OCI-LY7 (cell line): Measurements from ENCODE around the gene MC3R. TPM values are rescaled to one million over a fixed set of nuclear protein-coding genes. Genes with fewer than 3 reads are reported as not detected.

Experiments
- BruUV-seq: library from RNA; stranded (reverse); fragments of 400-500 nt; replicated peaks from 2 replicates; lab custom pipeline; 2021; lab: Mats Ljungman, UMichigan
- CTCF ChIA-PET: fragments of 300-600 bp; sonication (Branson Sonifier 250); formaldehyde crosslinking; loops from one replicate; lab custom pipeline; 2022; ENCODE audit warnings: antibody characterized with exemption; ENCODE audit not compliant: unreplicated experiment; lab: Charles Lee
- POLR2A ChIA-PET: fragments of 300-600 bp; sonication (Branson Sonifier 250); formaldehyde crosslinking; loops from one replicate; lab custom pipeline; 2022; ENCODE audit warnings: antibody characterized with exemption; lab: Charles Lee
- DNase-seq: peaks from one replicate; pipeline ENCODE4 v3.0.0-alpha.2; 2015; ENCODE audit warnings: low spot score
- H2AFZ ChIP-seq: fragments of 200-600 bp; sonication (generic), shearing (Covaris generic); 2 replicates; pipeline ENCODE4 v1.6.1; 2014; ENCODE audit warnings: mild to moderate bottlenecking, antibody characterized with exemption, low read length, moderate library complexity
- H3K27ac ChIP-seq: fragments of 200-600 bp; sonication (generic); 2 replicates; pipeline ENCODE4 v1.5.1; 2014; ENCODE audit warnings: mixed run types, low read depth, mild to moderate bottlenecking, moderate library complexity, low read length, inconsistent platforms; ENCODE audit not compliant: poor library complexity, severe bottlenecking
- H3K36me3 ChIP-seq: fragments of 200-600 bp; sonication (generic); 2 replicates; pipeline ENCODE4 v1.6.1; 2014; ENCODE audit warnings: mild to moderate bottlenecking, antibody characterized with exemption, low read length, moderate library complexity, mixed read lengths; ENCODE audit not compliant: insufficient read depth
- H3K4me1 ChIP-seq: fragments of 200-600 bp; sonication (generic); 2 replicates; pipeline ENCODE4 v1.5.1; 2014; ENCODE audit warnings: mild to moderate bottlenecking, low read length; ENCODE audit not compliant: insufficient read depth, poor library complexity, severe bottlenecking
- H3K4me2 ChIP-seq: fragments of 200-600 bp; sonication (generic); 2 replicates; pipeline ENCODE4 v1.6.1; 2014; ENCODE audit warnings: mild to moderate bottlenecking, low read length
- H3K4me3 ChIP-seq: fragments of 200-600 bp; sonication (generic); 2 replicates; pipeline ENCODE4 v1.5.1; 2014; ENCODE audit warnings: mild to moderate bottlenecking, low read depth, low read length; ENCODE audit not compliant: poor library complexity, severe bottlenecking
- H3K79me2 ChIP-seq: fragments of 200-600 bp; sonication (generic); 2 replicates; pipeline ENCODE4 v1.6.1; 2016; ENCODE audit warnings: low read depth, mild to moderate bottlenecking, low read length, moderate library complexity, mixed read lengths; ENCODE audit not compliant: insufficient read depth
- H3K9me2 ChIP-seq: fragments of 200-600 bp; sonication (generic); 2 replicates; pipeline ENCODE4 v1.6.1; 2016; ENCODE audit warnings: mild to moderate bottlenecking, low read length, mixed read lengths; ENCODE audit not compliant: insufficient read depth
- H3K9me3 ChIP-seq: fragments of 200-600 bp; sonication (generic); 2 replicates; pipeline ENCODE4 v1.6.1; 2014; ENCODE audit warnings: mild to moderate bottlenecking, mixed run types, low read length, mixed read lengths
- H4K20me1 ChIP-seq: fragments of 200-600 bp; sonication (generic); 2 replicates; pipeline ENCODE4 v1.6.1; 2014; ENCODE audit warnings: mild to moderate bottlenecking, antibody characterized with exemption, low read length, moderate library complexity, mixed read lengths; ENCODE audit not compliant: insufficient read depth
- EZH2phosphoT487 ChIP-seq: fragments of 200-600 bp; sonication (generic); IDR thresholded peaks from 2 replicates; pipeline ENCODE4 v1.6.1; 2018; ENCODE audit warnings: low read depth, borderline replicate concordance, mild to moderate bottlenecking, mixed run types, antibody characterized with exemption, low read length, moderate library complexity, mixed read lengths
- intact Hi-C: fragments of 100-400 bp; cut with micrococcal nuclease; formaldehyde crosslinking; loops from one replicate; pipeline ENCODE4 v1.10.0; 2022; ENCODE audit not compliant: unreplicated experiment
- total RNA-seq, 2 experiments: library from RNA; depleted of rRNA in 1 of 2; stranded (reverse); fragments of >200 nt in 1 of 2; shearing (Covaris generic) in 1 of 2; gene quantifications; 2 replicates each; pipeline ENCODE4 v1.2.3, GENCODE V29; 2014 to 2022
- TF ChIP-seq, protein P1 (sequence below): fragments of 200-600 bp; sonication (generic); conservative IDR thresholded peaks from 2 replicates; pipeline ENCODE4 v1.5.1; 2014; ENCODE audit warnings: mild to moderate bottlenecking, antibody characterized with exemption, low read length, moderate library complexity, mixed read lengths

Gene MC3R
- total RNA-seq, 2 experiments from 2014 or later: not detected

DNA sequence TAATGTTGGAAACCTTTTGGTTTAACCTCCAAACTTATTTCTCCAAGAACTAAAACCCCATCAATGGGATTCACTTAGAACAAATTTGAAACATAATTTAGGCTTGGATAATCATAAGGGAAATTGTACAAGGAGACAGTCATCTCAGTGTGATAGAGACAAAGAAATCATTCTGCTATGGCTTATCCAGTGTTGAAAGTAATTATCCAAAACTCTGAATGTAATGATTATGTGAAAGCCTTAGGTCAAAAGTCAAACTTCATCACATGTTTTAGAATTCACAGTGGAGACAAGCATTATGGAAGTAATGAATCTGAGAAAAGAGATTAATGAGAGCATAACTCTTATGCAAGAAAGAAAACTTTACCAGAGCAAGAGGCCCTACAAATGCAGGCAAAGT, 20.0 kb downstream of the MC3R start:
- DNase-seq: no peak
- no peak for TF ChIP-seq EZH2phosphoT487
- TF ChIP-seq, protein P1, sequence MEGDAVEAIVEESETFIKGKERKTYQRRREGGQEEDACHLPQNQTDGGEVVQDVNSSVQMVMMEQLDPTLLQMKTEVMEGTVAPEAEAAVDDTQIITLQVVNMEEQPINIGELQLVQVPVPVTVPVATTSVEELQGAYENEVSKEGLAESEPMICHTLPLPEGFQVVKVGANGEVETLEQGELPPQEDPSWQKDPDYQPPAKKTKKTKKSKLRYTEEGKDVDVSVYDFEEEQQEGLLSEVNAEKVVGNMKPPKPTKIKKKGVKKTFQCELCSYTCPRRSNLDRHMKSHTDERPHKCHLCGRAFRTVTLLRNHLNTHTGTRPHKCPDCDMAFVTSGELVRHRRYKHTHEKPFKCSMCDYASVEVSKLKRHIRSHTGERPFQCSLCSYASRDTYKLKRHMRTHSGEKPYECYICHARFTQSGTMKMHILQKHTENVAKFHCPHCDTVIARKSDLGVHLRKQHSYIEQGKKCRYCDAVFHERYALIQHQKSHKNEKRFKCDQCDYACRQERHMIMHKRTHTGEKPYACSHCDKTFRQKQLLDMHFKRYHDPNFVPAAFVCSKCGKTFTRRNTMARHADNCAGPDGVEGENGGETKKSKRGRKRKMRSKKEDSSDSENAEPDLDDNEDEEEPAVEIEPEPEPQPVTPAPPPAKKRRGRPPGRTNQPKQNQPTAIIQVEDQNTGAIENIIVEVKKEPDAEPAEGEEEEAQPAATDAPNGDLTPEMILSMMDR: no peak
- no peak overlapping the region for H3K27ac ChIP-seq
- H4K20me1 ChIP-seq: no peaks in the 10 kb centered on the region
- no peaks in the 10 kb centered on the region for H3K9me2 ChIP-seq
- intact Hi-C loops: no loop called here
- H3K36me3 ChIP-seq: no peaks in the 10 kb centered on the region
- POLR2A ChIA-PET: no interaction called here
- no peaks in the 10 kb centered on the region for H3K9me3 ChIP-seq
- H2AFZ ChIP-seq: no peak overlapping the region
- H3K4me1 ChIP-seq: no peaks in the 10 kb centered on the region
- H3K4me3 ChIP-seq: no peak overlapping the region
- CTCF ChIA-PET: no interaction called here
- no peaks in the 10 kb centered on the region for H3K79me2 ChIP-seq
- no TSS peak for BruUV-seq
- H3K4me2 ChIP-seq: no peak overlapping the region

DNA sequence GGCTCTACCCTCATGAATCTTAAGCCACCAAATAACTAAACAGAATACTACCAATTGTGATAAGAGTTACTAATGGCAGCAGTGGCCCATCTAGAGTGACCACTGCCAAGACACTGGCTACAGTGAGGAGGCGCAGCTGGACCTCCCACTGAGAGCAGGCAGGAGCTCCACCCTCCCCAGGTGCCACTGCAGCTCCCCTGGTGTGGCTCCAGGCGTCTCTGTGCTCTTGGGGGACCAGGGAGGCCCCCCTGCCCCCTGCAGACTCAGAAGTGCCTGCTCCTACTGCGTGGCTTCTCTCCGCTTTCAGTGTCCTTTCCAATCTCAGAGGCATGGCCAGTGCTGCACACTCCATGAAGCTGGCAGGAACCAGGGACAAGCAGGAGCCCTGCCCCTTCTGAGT, 23.4 kb downstream of the MC3R start:
- POLR2A ChIA-PET: no interaction called here
- intact Hi-C loops: no loop called here

DNA sequence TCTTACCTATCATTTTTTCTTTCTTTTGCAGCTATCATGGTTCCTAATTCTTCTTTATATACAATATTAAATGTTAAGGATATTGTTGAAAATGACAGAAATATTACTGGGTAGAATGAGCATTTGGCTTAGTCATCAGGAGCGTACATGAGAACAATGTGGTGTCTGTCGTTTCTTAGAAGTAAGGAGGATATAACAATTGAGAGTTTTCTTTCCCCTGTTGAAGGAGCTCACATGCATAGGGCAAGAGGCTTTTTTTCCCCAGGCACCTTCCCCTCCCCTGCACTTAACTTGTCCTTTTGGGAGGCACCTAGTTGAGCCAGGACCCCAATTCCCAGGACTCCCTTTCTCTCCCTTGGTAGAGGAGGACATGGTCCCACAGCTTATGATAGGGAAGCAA, 25.0 kb downstream of the MC3R start:
- no peaks in the 10 kb centered on the region for H3K4me1 ChIP-seq
- H3K79me2 ChIP-seq: no peaks in the 10 kb centered on the region
- intact Hi-C loops: no loop called here
- H3K27ac ChIP-seq: no peak overlapping the region
- ChIA-PET CTCF (no interaction called here), POLR2A (no interaction called here)
- H3K9me2 ChIP-seq: no peaks in the 10 kb centered on the region
- H3K4me2 ChIP-seq: no peak overlapping the region
- TF ChIP-seq, protein P1: no peak
- TF ChIP-seq EZH2phosphoT487: no peak
- no peak overlapping the region for H3K4me3 ChIP-seq
- H4K20me1 ChIP-seq: no peaks in the 10 kb centered on the region
- no peaks in the 10 kb centered on the region for H3K9me3 ChIP-seq
- no peaks in the 10 kb centered on the region for H3K36me3 ChIP-seq
- no peak for DNase-seq
- BruUV-seq: no TSS peak
- no peak overlapping the region for H2AFZ ChIP-seq

More for the DNA sequence above, 23.4 kb downstream of the MC3R start:
- CTCF ChIA-PET: no interaction called here
- no peak overlapping the region for H3K27ac ChIP-seq
- H3K4me3 ChIP-seq: no peak overlapping the region
- H2AFZ ChIP-seq: no peak overlapping the region
- H3K79me2 ChIP-seq: no peaks in the 10 kb centered on the region
- H3K36me3 ChIP-seq: no peaks in the 10 kb centered on the region
- no peaks in the 10 kb centered on the region for H3K9me2 ChIP-seq
- no peaks in the 10 kb centered on the region for H3K4me1 ChIP-seq
- TF ChIP-seq EZH2phosphoT487: no peak
- TF ChIP-seq, protein P1: no peak
- no peaks in the 10 kb centered on the region for H4K20me1 ChIP-seq
- H3K4me2 ChIP-seq: no peak overlapping the region
- no TSS peak for BruUV-seq
- no peak for DNase-seq
- H3K9me3 ChIP-seq: no peaks in the 10 kb centered on the region
